Mammary epithelial cell (primary cell): ENCODE results near the gene NLRP11.

Experiments
- CTCF ChIP-seq, 2 donors: IDR thresholded peaks in 1 of 2; conservative IDR thresholded peaks in 1 of 2; 2 replicates each; pipeline ENCODE4 v1.5.1; 2011 to 2012; ENCODE audit warnings: inconsistent platforms in 2 of 2, low read length in 2 of 2, mild to moderate bottlenecking in 2 of 2, control low read depth in 1 of 2, low read depth in 1 of 2; ENCODE audit not compliant: insufficient read depth in 1 of 2; ENCODE audit errors: extremely low read depth in 1 of 2
- EZH2 ChIP-seq: IDR thresholded peaks from 2 replicates; pipeline ENCODE4 v1.6.1; 2012; ENCODE audit warnings: low read length, inconsistent platforms, borderline replicate concordance

DNA sequence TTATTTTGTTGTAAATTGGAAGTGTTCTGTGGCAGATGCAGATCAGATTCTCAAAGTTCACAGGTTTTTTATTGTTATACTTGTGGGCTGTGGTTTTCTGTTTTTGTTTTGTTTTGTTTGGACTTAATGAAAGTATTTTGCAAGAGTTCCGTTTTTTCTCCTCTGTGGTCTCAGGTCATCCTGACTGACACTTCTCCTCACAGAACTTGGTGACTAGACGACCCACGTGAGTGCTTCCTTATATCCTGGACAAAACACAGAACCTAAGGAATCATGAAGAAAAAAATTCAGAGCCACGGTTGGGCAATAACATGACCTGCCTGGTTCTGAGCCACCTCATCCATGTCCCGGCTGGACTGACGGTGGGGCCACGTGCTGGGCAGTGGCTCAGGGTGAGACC is 65.3 kb downstream of the NLRP11 start:
- TF ChIP-seq CTCF (conservative IDR thresholded peaks at IDR 0.05 in 1 of 2, IDR thresholded peaks at IDR 0.05 in 1 of 2; ENCODE audit: extremely low read depth in 1 of 2, insufficient read depth in 1 of 2, low read depth in 1 of 2, low read length in 2 of 2) (no peak), EZH2 (no peak)
